ENCODE results near the gene SPINK7.

SPINK7 gene

DNA sequence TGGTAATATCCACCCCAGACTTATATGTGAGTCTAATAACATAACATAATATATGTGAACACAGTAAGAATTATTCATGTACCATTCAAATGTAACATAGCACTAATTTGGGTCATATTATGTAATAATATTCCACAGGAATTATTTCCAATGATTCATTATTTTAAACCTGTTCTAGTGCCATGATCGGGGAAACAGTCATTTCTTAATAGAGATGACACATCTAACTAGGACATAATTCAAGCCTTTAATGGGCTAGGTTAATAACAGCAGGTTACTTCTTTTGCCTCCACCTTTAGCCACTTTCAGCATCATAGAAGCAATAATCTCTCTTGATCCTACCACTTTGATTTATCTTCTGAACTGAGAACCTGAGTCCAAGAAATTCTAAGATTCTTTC is 35.5 kb downstream of the SPINK7 start:
- TF ChIP-seq CTCF (IDR thresholded peaks at IDR 0.05; ENCODE audit: low read depth, low read length, missing control alignments): no peak
- H3K4me3 ChIP-seq (replicated peaks; ENCODE audit: low read depth, low read length): no peak overlapping the region
- no peak for DNase-seq (ENCODE audit: extremely low read depth, low read depth)

GRCh38 chr5:148352696-148353095 is 40.5 kb downstream of the SPINK7 start:
- no peak for DNase-seq (ENCODE audit: extremely low read depth, low read depth)

GRCh38 chr5:148353634-148354033 is 41.4 kb downstream of the SPINK7 start:
- DNase-seq (ENCODE audit: extremely low read depth, low read depth): no peak
- TF ChIP-seq CTCF (IDR thresholded peaks at IDR 0.05; ENCODE audit: low read depth, low read length, missing control alignments): no peak
- no peak overlapping the region for H3K4me3 ChIP-seq (replicated peaks; ENCODE audit: low read depth, low read length)

More at GRCh38 chr5:148352696-148353095, 40.5 kb downstream of the SPINK7 start:
- H3K4me3 ChIP-seq (replicated peaks; ENCODE audit: low read depth, low read length): no peak overlapping the region
- no peak for TF ChIP-seq CTCF (IDR thresholded peaks at IDR 0.05; ENCODE audit: low read depth, low read length, missing control alignments)

- no peak for TF ChIP-seq CTCF (IDR thresholded peaks at IDR 0.05; ENCODE audit: low read depth, low read length, missing control alignments)
- DNase-seq (ENCODE audit: extremely low read depth, low read depth): no peak
- H3K4me3 ChIP-seq (replicated peaks; ENCODE audit: low read depth, low read length): no peak overlapping the region
Measured at GRCh38 chr5:148364343-148364742, 52.1 kb downstream of the SPINK7 start.
